Stimulated activated CD4-positive, alpha-beta T cell treated with anti-CD3 and anti-CD28 coated beads, Interleukin-15, amount 100 ng/mL, for 24 hours (primary cell): ENCODE measurements around the gene ANXA11.
"Not testable (repeated sequence)": the region's sequence is repeated elsewhere in the genome, so short reads cannot be mapped to it uniquely, and the experiment has no call there.

ENCODE experiments used
- DNase-seq: peaks from one replicate; pipeline ENCODE4 v3.0.0-alpha.2; 2020

Gene ANXA11

GRCh38 chr10:80165173-80165572, 40.2 kb downstream of the ANXA11 start:
- DNase-seq, result no peak

- no peak for DNase-seq
Measured at GRCh38 chr10:80164596-80164995, 40.7 kb downstream of the ANXA11 start.

GRCh38 chr10:80163741-80164341, 41.5 kb downstream of the ANXA11 start:
- DNase-seq, result no peak

- DNase-seq, result no peak
Measured at GRCh38 chr10:80161321-80162083, 43.8 kb downstream of the ANXA11 start.

- DNase-seq, result no peak
Measured at GRCh38 chr10:80160361-80161320, 44.7 kb downstream of the ANXA11 start.

- no peak for DNase-seq
Measured at GRCh38 chr10:80159166-80159873, 46.0 kb downstream of the ANXA11 start.

- DNase-seq, result no peak
Measured at GRCh38 chr10:80158598-80159127, 46.7 kb downstream of the ANXA11 start.

- no peak for DNase-seq
Measured at GRCh38 chr10:80158126-80158525, 47.2 kb downstream of the ANXA11 start.

- DNase-seq, result no peak
Measured at GRCh38 chr10:80157561-80157960, 47.8 kb downstream of the ANXA11 start.

- DNase-seq, result no peak
Measured at GRCh38 chr10:80156216-80156615, 49.1 kb downstream of the ANXA11 start.

GRCh38 chr10:80155696-80156215, 49.6 kb downstream of the ANXA11 start:
- DNase-seq, result no peak

- DNase-seq, result no peak
Measured at GRCh38 chr10:80154978-80155695, 50.2 kb downstream of the ANXA11 start.

- no peak for DNase-seq
Measured at GRCh38 chr10:80154626-80154977, 50.7 kb downstream of the ANXA11 start.

GRCh38 chr10:80153460-80153859, 51.9 kb downstream of the ANXA11 start:
- no peak for DNase-seq

GRCh38 chr10:80152820-80153219, 52.5 kb downstream of the ANXA11 start:
- no peak for DNase-seq

GRCh38 chr10:80150172-80150571, 55.2 kb downstream of the ANXA11 start:
- no peak for DNase-seq

GRCh38 chr10:80149123-80149522, 56.2 kb downstream of the ANXA11 start:
- no peak for DNase-seq

GRCh38 chr10:80148166-80148805, 57.1 kb downstream of the ANXA11 start:
- DNase-seq, result no peak

- DNase-seq, result no peak
Measured at GRCh38 chr10:80146918-80147317, 58.4 kb downstream of the ANXA11 start.

GRCh38 chr10:80145406-80146308, 59.7 kb downstream of the ANXA11 start:
- DNase-seq, result not testable (repeated sequence)
